ENCODE results near the gene PHOX2A.
A peak's percentile ranks its signal among the peaks of the same experiment; 100 is the strongest.

PHOX2A gene

DNA sequence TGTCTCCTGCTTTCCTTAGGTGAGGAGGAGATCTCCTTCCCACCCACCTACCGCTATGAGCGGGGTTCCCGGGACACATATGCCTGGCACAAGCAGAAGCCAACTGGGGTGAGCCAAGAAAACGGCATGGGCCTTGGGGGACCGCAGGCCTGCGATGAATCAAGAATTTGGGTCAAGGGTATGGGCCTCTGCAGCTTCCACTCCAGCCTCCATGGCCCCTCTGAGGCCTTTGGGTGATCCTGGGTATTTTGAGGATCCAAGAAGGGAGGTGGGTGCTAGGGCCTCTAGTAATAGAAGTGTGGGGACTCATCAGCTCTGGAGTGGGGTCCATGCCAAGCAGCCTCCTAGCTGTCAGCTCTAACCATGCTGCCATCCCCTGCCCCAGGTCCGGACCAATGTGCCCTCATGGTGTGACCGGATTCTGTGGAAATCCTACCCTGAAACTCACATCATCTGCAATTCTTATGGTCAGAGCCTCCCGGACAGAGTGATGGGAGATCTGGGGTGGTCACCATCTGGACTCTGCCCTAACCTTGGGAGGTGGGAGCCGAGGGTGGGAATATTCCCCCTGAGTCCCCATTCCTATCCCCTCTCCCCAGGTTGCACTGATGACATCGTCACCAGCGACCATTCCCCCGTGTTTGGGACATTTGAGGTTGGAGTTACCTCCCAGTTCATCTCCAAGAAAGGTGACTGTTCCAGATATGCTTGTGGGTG, 10.8 kb downstream of the PHOX2A start:
- DNase-seq: no peak

DNA sequence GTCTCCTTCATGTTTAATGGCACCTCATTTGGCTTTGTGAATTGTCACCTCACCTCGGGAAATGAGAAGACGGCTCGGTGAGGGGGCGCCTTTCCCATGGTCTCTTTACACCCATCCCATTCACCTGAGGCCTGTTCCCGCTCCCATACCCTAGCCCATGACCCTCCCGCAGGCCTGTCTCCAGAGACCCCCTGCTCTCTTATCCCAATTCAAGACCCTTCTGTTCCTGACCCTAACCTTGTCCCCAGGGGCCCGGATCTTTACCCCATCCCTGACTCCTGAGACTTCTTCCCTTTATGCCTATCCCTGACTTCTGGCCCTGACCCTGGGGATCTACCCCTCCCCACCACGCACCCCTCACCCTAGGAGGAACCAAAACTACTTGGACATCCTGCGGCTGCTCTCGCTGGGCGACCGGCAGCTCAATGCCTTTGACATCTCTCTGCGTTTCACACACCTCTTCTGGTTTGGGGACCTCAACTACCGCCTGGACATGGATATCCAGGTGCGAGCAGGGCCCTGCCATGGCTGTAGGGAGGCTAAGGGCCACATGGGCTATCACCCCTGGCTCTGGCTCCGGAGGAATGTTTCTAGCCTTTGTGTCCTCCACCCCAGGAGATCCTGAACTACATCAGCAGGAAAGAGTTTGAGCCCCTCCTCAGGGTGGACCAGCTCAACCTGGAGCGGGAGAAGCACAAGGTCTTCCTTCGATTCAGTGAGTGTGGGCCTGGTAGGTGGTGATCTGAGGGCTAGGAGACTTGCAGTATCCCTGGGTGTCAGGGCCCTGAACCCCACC, 11.5 kb downstream of the PHOX2A start:
- no peak for DNase-seq

DNA sequence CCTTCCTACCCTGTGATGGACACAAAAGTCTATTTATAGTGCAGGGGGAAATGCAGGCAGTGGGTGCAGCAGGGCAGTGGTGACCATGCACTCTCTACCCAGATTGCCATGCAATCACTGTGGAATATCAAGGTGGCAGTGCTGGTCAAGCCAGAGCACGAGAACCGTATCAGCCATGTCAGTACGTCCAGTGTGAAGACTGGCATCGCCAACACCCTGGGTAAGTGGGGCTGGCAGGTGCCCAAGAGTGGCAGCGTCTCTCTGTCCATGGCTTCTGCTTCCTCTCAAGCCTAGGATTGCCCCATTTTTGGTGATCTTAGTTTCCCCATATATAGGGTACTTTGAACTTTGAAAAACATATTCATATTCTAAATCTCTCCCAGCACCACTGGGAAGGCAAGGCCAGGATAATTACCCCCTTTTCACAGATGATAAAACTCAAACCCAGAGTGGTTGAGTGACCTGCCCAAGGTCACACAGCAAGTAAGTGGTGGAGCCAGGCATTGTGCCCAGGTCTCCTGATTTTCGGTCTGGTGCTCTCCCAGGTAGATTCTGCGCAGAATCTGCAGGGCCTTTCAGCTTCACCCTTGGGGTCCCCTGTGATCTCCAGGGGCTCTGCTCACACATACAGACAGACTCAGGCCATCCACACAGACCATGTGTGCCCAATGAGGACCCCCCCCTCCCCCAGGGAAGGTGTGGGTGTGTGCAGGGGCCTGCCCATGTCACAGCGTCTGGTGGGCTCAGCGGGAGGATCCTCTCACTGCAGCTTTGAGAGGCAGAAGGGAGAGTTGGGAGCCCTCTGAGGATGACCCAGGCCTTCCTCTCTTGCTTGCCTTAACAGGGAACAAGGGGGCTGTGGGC, 12.3 kb downstream of the PHOX2A start:
- DNase-seq: no peak

DNA sequence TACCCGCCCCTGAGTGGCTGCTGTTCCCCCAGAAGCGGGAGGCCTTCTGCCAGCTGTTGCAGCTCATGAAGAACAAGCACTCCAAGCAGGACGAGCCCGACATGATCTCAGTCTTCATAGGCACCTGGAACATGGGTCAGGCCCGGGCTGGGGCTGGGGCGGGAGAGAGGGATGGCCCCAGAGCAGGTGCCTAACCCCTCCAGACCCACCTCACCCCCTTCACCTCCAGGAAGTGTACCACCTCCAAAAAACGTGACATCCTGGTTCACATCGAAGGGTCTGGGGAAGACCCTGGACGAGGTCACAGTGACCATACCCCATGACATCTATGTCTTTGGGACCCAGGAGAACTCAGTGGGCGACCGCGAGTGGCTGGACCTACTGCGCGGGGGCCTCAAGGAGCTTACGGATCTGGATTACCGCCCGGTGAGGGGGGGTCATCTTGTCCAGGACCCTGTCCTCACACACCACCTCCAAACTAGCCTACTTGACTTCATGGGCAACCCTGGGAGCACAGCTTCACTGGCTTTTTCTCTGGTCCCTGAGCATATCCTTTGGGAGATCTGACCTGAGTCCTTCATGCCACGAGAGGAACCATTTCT, 13.1 kb downstream of the PHOX2A start:
- DNase-seq: no peak

DNA sequence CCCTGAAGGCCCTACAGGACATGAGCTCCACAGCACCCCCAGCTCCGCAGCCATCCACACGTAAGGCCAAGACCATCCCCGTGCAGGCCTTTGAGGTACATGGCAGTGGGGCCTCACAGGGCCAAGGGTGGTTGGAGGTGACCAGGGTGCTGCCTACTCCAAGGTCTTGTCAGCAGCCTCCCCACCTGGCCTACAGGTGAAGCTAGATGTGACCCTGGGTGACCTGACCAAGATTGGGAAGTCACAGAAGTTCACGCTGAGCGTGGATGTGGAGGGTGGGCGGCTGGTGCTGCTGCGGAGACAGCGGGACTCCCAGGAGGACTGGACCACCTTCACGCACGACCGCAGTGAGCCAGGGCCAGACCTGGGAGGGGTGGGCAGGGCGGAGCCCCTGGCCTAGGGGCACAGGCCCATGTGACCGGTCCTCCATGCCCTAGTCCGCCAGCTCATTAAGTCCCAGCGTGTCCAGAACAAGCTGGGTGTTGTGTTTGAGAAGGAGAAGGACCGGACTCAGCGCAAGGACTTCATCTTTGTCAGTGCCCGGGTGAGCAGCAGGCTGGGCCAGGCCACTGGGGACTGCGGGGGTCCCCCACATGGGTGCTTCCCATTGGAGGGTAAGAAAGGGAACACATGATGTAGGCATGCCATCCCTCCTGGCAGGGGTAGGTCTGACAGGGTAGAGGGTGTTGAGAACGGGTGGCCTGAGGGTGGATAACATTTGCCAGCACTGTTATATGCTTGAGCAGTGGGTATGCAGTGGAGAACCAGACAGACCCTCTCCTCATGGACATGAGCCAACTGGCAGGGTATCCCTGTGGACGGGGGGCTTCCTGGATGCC, 13.8 kb downstream of the PHOX2A start:
- no peak for DNase-seq

DNA sequence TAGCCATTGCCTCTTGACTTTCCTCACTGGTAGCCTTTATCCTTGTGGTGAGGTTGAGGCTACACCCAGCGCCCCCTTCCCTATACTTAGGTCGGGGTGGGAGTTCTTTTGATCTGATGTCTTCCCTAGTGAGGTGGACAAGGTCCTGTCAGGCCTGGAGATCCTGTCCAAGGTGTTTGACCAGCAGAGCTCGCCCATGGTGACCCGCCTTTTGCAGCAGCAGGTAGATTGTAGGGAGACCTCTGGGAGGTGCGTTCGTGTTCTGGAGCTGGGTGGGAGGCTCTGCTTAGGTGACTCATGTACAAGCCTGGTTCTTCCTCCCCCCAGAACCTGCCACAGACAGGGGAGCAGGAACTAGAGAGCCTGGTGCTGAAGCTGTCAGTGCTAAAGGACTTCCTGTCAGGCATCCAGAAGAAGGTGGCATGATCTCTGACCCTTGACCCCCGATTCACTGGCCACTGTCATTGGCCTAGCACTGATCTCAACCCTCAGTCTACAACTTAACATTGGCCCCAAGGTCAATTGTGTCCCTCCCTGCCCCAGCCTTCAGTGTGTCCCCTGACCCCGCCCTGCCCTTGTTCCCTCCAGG, 14.5 kb downstream of the PHOX2A start:
- DNase-seq: no peak

DNA sequence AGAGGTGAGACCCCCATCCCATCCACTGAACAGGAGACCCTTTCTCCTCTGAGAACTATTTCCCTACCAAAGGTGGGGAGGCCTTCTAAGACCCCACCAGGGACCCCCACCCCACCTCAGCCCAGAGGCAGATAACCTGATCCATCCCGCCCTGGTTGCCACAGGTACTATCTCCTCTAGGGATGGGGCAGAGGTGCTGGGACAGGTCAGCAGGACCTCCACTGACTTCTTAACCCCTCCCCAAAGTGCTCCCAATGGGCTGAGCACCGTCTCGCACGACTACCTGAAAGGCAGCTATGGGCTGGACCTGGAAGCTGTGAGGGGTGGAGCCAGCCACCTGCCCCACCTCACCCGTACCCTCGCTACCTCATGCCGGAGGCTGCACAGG, 15.1 kb downstream of the PHOX2A start:
- DNase-seq: no peak

DNA sequence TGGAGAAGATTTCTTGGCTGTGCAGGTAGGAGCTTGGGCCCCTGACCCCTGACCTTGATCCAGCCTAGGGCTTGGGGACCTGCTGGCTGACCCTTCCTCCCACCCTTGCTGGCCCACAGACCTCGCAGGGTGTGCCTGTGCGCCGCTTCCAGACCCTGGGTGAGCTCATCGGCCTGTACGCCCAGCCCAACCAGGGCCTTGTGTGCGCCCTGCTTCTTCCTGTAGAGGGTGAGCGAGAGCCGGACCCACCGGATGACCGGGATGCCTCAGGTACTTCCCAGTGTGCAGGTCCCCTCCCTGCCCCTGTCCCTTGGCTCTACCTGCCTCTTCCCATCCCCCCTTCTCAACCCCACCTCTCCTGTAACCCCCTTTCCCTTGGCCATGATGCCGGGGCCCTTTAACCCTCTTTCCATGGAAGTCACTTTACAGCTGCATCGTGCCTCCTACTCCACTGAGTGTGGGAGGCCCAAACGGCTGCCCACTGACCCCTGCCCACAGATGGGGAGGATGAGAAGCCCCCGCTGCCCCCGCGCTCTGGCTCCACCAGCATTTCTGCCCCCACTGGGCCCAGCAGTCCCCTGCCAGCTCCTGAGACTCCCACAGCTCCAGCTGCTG, 15.6 kb downstream of the PHOX2A start:
- no peak for DNase-seq

DNA sequence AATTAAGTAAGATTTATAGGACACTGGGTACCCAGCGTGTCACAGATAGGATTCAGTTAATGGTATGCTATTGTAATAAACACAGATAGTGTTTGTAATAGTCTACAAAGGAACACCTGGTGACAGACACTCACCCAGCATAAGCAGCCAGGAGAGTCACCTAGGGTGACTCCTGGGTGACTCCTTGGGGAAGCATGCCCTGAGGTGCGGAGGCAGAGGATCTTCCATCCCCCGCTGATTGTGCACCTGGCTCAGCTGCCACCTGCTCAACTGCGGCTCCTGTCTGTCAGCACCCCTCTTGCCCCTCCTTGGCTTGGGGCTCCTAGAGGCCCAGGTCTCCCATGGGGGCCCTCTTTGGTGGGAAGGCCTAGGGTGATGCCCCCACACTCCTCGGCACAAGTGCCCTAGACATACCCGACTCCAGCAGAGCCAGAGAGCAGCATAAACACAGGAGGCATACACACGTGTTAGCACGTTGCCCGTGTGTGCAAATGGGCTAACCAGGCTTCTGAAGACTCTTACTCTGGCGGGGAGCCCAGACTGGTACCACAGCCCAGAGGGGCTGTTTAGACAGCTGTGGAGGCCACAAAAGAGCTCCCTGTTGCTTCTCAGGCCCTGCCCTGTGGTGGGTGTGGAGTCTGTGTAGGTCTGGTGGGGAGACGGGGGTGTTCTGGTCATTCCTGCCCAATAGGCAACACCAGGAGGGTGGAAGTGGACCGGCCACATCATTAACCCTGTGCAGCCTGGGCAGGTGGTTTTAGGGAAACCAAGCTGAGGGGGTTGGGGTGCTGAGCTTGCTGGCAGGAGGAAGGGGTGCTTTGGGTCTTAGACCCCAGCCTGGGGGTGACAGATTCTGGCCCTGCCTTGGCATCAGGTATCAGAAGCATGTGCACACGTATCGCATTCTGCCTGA, 16.4 kb downstream of the PHOX2A start:
- DNase-seq: no peak

DNA sequence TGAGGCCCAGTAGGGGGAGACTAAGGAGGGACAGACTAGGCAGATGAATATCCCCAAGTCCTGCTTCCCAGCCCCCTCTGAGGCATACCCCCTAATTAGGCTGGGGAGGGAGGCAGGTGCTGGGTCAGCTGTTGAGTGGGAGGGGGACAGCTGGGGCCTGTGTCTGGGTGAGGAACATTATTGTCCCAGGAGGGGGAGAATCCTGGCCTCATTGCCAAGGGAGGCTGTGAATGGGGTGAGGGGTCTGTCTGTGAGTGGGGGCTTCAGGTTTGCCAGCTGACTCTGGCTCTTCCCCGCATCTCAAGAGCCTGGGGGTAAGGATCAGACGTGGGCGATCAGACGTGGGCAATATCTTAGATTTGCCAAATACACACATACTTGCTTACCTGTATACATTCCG, 17.3 kb downstream of the PHOX2A start:
- no peak for DNase-seq

DNA sequence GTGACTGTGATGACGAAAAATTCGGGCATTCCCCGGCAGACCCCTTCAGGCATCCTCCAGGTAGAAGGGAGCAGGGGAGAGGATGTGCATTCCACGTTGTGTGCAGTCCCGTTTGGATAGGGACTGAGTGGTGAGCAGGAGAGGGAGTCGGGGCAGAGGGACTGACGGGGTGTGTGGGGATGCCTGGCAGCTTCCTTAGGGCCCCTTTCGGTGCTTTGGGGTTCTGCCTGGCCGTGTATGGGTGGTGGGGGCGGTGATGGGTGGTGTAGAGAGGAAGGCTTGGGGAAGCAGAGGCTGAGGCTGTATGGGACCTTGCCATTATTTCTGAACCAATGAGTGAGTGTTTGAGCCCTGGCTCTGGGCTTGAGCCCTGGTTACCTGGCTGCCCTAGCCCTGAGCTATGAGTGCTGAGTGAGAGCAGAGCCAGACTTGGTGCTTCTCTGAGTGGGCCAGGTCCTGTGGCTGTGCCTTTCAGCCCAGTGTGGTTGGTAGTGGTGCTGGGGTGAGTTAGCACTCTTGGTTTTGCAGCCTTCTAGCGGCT, 18.5 kb downstream of the PHOX2A start:
- peak in 1 of 5 donors; percentile 30 for DNase-seq

DNA sequence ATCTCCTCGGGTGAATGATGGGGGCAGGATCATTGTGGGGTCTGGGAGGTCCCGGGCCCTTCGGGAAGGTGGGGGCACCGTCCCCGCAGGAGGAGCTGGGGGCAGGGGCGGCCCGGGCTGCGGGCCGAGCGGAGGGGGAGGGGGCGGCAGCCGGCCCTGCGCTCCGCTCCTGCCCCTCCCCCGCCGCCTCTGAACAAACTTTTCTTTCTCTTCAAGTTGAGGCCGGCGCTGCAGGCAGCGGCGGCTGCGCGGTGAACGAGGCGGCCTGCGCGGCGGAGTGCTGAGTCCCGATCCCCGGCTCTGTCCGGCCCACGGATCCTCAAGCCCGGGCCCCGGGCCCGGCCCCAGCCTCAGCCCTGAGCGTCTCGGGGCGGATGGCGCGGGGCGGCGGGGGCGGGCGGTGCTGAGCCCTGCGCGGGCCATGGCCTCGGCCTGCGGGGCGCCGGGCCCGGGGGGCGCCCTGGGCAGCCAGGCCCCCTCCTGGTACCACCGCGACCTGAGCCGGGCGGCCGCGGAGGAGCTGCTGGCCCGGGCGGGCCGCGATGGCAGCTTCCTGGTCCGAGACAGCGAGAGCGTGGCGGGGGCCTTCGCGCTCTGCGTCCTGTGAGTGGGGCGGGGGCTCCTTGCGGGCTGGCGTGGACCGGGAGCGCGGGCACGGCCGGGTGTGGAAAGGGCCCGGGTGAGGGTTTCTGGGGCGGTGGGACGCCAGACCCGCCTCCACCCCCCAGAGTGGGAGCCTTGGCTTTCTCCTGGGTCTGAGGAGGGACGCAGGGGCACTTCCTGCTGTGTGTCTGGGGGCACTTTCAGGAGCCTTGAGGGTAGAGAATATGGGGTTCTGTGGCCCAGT, 19.2 kb downstream of the PHOX2A start, which contains the start of gene INPPL1:
INPPL1 (plus strand) TSS at position 204 of the 847 bp plus-strand sequence; CDS start at position 422, 218 bp downstream.
- DNase-seq: peak in 2 of 5 donors; percentile 28 to 29

DNA sequence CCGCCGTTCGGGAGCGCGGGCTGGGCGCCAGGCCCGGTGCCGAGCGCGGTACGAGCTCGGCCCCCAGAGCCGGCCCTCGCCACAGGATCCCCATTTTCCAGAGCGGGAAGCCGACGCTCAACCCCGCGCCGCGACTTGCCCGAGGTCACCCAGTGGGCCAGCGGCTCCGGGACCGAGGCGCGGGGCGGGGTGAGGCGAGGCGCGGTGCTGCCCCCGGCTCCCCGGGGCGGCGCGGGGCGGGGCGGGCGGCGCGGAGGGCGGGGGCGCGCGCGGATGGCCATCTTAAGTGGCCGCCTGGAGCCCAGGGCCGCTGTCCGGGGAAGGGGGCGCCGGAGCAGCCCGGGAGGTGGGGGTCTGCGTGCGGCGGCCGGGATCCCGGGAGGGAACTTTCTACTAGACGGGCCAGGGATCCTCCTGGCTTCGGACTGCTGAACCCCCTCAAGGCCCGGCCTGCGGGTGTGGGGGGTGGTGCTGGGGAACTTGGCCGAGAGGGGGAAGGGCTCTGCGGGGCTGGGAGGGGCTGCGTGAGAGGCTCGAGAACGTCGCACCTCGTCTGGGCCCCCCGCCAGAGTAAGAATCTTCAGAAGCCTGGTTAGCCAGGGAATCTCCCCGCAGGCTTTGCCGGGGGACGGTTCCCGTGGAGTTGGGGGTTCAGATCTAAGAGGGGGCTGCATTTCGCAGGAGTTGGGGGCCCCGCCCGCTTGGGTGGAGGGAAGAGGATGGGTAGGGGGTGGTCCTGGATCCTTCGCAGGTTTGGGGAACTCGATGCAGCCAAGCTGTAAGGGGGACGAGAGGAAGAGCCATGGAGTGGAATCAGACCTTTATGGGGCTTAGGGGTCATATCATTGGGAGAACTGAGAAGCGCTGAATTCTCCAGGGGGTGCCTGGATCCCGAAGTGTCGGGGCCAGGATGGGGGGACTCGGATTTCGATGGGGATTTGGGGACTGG, 20.1 kb downstream of the PHOX2A start:
- DNase-seq: peak in 3 of 5 donors; percentile 33 to 56 (median 52)

DNA sequence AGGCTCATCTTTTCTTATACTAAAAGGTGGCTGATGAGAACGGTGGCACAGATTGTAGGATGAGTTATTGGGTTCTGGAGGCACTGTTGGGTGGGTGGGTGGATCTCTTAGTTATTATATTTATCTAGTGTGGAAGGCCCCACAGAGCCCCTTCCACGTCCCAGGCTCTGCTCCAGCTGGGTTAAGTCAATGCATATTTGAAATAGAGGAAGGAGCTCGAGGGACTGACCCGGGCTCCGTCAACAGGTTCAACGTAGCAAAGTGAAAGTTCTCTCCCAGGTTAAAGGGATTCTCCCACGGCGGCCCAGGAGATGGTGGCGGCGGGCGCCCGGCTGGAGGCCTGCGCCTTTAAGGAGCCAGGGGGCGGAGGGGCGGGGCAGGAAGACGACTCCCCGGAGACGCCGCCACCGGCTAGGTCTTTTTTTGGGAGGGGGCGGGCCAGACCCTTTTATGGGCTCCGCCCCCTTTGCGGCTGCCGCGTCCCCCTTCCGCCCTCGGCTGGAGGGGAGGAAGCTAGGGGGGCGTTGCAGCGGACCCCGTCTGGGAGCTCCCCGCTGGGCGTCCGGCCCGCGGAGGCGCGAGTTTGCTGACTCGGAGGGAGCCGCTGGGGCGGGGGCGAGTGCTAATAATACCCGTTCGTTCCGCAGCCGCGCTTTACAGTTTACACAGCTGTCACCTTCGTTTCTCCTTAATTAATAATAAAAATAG, 20.9 kb downstream of the PHOX2A start:
- DNase-seq: peak; percentile 89 to 97 (median 91)

DNA sequence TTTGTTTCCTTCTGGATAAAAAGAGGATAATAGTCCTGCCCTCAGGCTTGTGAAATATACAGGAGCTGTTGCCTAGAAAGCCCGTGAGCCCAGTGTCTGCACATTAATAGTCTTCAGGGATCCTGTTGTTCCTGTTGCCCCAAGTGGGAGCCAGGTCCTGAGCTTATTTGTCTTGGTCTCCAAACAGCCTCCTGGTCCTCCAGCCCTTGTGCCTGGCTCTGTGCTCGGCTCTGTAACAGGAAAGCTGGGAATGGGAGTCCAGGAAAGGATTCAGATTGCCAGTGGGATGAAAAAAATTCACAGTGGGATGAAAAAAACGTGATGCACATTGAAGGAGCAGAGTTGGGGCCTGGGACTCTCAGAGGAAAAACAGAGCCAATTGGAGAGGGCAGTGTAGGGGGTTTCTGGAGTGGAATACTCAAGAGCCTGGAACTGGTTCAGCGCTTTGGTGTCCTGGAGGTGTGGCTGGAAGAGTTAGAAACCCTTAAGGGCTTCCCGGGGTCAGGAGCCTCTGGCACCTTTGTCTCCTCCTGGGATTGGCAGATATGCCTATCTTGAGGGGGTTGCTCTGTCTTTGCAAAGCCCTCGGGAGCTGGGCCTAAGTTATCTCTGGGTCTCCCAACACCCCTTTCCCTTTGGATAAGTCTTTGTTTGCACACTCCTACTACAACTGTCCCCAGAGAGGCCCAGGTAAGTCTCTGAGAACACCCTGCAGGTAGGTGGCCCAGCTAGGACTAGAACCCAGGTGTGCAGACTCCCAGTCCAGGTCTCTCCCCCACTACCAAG, 21.7 kb downstream of the PHOX2A start:
- DNase-seq: no peak

All from T-helper 1 cell (primary cell).